WTC11 (cell line): Measurements from ENCODE around the gene RASSF4. TPM values are rescaled to one million over a fixed set of nuclear protein-coding genes. Genes with fewer than 3 reads are reported as not detected.

Source experiments
- ATAC-seq: fragments of 200-7000 bp; cut with Tn5 transposase; 2 replicates; pipeline ENCODE4 v1.10.0; 2021; ENCODE audit warnings: mild to moderate bottlenecking, moderate library complexity
- CTCF ChIA-PET: fragments of 300-600 bp; sonication (Branson Sonifier 250); formaldehyde crosslinking; loops from one replicate; lab custom pipeline; 2021; ENCODE audit warnings: antibody characterized with exemption; lab: Charles Lee
- POLR2A ChIA-PET: fragments of 350-600 bp; sonication (Branson Sonifier 250); formaldehyde crosslinking; loops from one replicate; lab custom pipeline; 2021; ENCODE audit warnings: antibody characterized with exemption; lab: Charles Lee
- DNase-seq: peaks from one replicate; pipeline ENCODE4 v3.0.0; 2021; ENCODE audit warnings: low spot score
- H3K27ac Mint-ChIP-seq: 2 replicates; pipeline ENCODE4 v1.8.0; 2021; ENCODE audit warnings: mixed read lengths
- H3K27me3 Mint-ChIP-seq: 2 replicates; pipeline ENCODE4 v1.8.0; 2021; ENCODE audit warnings: low read depth, mild to moderate bottlenecking, moderate library complexity, mixed read lengths
- H3K36me3 Mint-ChIP-seq: 2 replicates; pipeline ENCODE4 v1.8.0; 2021; ENCODE audit warnings: mixed read lengths
- H3K4me1 Mint-ChIP-seq: 2 replicates; pipeline ENCODE4 v1.8.0; 2022; ENCODE audit warnings: mixed read lengths
- H3K4me3 Mint-ChIP-seq: 2 replicates; pipeline ENCODE4 v1.8.0; 2021; ENCODE audit warnings: mild to moderate bottlenecking, moderate library complexity, mixed read lengths
- H3K9me3 Mint-ChIP-seq: 2 replicates; pipeline ENCODE4 v1.8.0; 2021; ENCODE audit warnings: mixed read lengths
- AFF4 ChIP-seq: sonication (generic); formaldehyde crosslinking; IDR thresholded peaks from 2 replicates; pipeline ENCODE4 v1.8.1; 2023; ENCODE audit warnings: mild to moderate bottlenecking, missing genetic modification reagents, borderline replicate concordance
- CTCF ChIP-seq: fragments of 200-600 bp; IDR thresholded peaks from 2 replicates; pipeline ENCODE4 v1.8.0; 2022; ENCODE audit warnings: antibody characterized with exemption
- E2F1 ChIP-seq: sonication (generic); formaldehyde crosslinking; IDR thresholded peaks from 2 replicates; pipeline ENCODE4 v1.8.0; 2022; ENCODE audit warnings: mild to moderate bottlenecking, missing genetic modification reagents
- ERG ChIP-seq: fragments of 250-450 bp; sonication (Bioruptor Pico); IDR thresholded peaks from 2 replicates; pipeline ENCODE4 v1.8.0; 2021; ENCODE audit warnings: mild to moderate bottlenecking
- FOXK1 ChIP-seq: sonication (generic); formaldehyde crosslinking; IDR thresholded peaks from 2 replicates; pipeline ENCODE4 v1.8.0; 2022; ENCODE audit warnings: mild to moderate bottlenecking, moderate library complexity, missing genetic modification reagents
- GABPB1 ChIP-seq: sonication (generic); formaldehyde crosslinking; IDR thresholded peaks from 2 replicates; pipeline ENCODE4 v1.8.1; 2023; ENCODE audit warnings: mild to moderate bottlenecking, missing genetic modification reagents
- HMGA2 ChIP-seq: fragments of 250-450 bp; sonication (Bioruptor Pico); IDR thresholded peaks from 2 replicates; pipeline ENCODE4 v1.4.0; 2021; ENCODE audit warnings: mild to moderate bottlenecking, moderate library complexity
- NFE2L1 ChIP-seq: sonication (generic); formaldehyde crosslinking; IDR thresholded peaks from 2 replicates; pipeline ENCODE4 v1.8.1; 2023; ENCODE audit warnings: missing genetic modification reagents
- NR2C2 ChIP-seq: sonication (generic); formaldehyde crosslinking; IDR thresholded peaks from 2 replicates; pipeline ENCODE4 v1.8.0; 2022; ENCODE audit warnings: mild to moderate bottlenecking, missing genetic modification reagents
- RELA ChIP-seq: sonication (generic); formaldehyde crosslinking; IDR thresholded peaks from 2 replicates; pipeline ENCODE4 v1.8.1; 2022; ENCODE audit warnings: missing genetic modification reagents, mild to moderate bottlenecking, borderline replicate concordance
- RORB ChIP-seq: fragments of 250-450 bp; sonication (Bioruptor Pico); IDR thresholded peaks from 2 replicates; pipeline ENCODE4 v1.9.0; 2021; ENCODE audit warnings: mild to moderate bottlenecking
- SMAD3 ChIP-seq: sonication (generic); formaldehyde crosslinking; IDR thresholded peaks from 2 replicates; pipeline ENCODE4 v1.8.0; 2022; ENCODE audit warnings: missing genetic modification reagents, mild to moderate bottlenecking, borderline replicate concordance
- SOX15 ChIP-seq: fragments of 250-450 bp; sonication (Bioruptor Pico); IDR thresholded peaks from 2 replicates; pipeline ENCODE4 v1.9.0; 2021; ENCODE audit warnings: mild to moderate bottlenecking
- SP1 ChIP-seq: sonication (generic); formaldehyde crosslinking; conservative IDR thresholded peaks from 2 replicates; pipeline ENCODE4 v1.8.1; 2022; ENCODE audit warnings: missing genetic modification reagents
- ZNF263 ChIP-seq: sonication (generic); formaldehyde crosslinking; IDR thresholded peaks from 2 replicates; pipeline ENCODE4 v1.8.1; 2022; ENCODE audit warnings: low read depth, mild to moderate bottlenecking, moderate library complexity, missing genetic modification reagents
- ZNF281 ChIP-seq: sonication (generic); formaldehyde crosslinking; IDR thresholded peaks from 2 replicates; pipeline ENCODE4 v1.8.0; 2023; ENCODE audit warnings: mild to moderate bottlenecking, missing genetic modification reagents
- ZNF317 ChIP-seq: sonication (generic); formaldehyde crosslinking; IDR thresholded peaks from 2 replicates; pipeline ENCODE4 v1.8.1; 2023; ENCODE audit warnings: low read depth, mild to moderate bottlenecking, moderate library complexity, missing genetic modification reagents, borderline replicate concordance
- ZNF423 ChIP-seq: fragments of 250-450 bp; sonication (Bioruptor Pico); IDR thresholded peaks from 2 replicates; pipeline ENCODE4 v2.1.2; 2022; ENCODE audit warnings: mild to moderate bottlenecking, moderate library complexity
- ZNF532 ChIP-seq: fragments of 250-450 bp; sonication (Bioruptor Pico); IDR thresholded peaks from 2 replicates; pipeline ENCODE4 v1.9.0; 2021; ENCODE audit warnings: mild to moderate bottlenecking, borderline replicate concordance
- total RNA-seq: library from RNA; stranded (reverse); gene quantifications from 3 replicates; pipeline ENCODE4 v1.2.3, GENCODE V29; 2021

RASSF4 gene
- total RNA-seq, 1 experiment from 2014 or later: 15.7 TPM

GRCh38 chr10:44949127-44949802 is 10.3 kb upstream of the RASSF4 start:
- no peak overlapping the region for H3K27ac Mint-ChIP-seq
- ChIA-PET POLR2A (no interaction called here), CTCF (interaction anchor here (0.6 to 2.8 kb wide), 7 partner anchors 10 to 70 kb away, joined by 3 to 19 read pairs (median 4); partner anchors contain the start of genes DEPP1 and RASSF4)
- TF ChIP-seq E2F1 (CRISPR knock-in tag) (no peak), SP1 (CRISPR knock-in tag) (no peak), NFE2L1 (CRISPR knock-in tag) (no peak), AFF4 (CRISPR knock-in tag) (no peak), ZNF532 (CRISPR knock-in tag) (no peak), ZNF317 (CRISPR knock-in tag) (no peak)
- ATAC-seq (peak; percentile 47), DNase-seq (no peak)
- H3K9me3 Mint-ChIP-seq: peaks cover 18% of the 10 kb centered on the region
- no peaks in the 10 kb centered on the region for H3K27me3 Mint-ChIP-seq
- H3K36me3 Mint-ChIP-seq: peaks cover 9% of the 10 kb centered on the region
- no peak overlapping the region for H3K4me3 Mint-ChIP-seq
- H3K4me1 Mint-ChIP-seq: peaks cover 26% of the 10 kb centered on the region

- Mint-ChIP-seq H3K27me3 (no peaks in the 10 kb centered on the region), H3K27ac (no peak overlapping the region), H3K4me3 (no peak overlapping the region), H3K36me3 (peaks cover 3% of the 10 kb centered on the region), H3K9me3 (peaks cover 12% of the 10 kb centered on the region), H3K4me1 (peaks cover 26% of the 10 kb centered on the region)
- DNase-seq: no peak
- ATAC-seq: no peak
- ChIA-PET POLR2A (no interaction called here), CTCF (interaction anchor here (0.6 to 2.8 kb wide), 7 partner anchors 9 to 70 kb away, joined by 3 to 19 read pairs (median 4); partner anchors contain the start of genes DEPP1 and RASSF4)
- TF ChIP-seq NFE2L1 (CRISPR knock-in tag) (no peak), SMAD3 (CRISPR knock-in tag) (no peak), ZNF423 (CRISPR knock-in tag) (no peak), RELA (CRISPR knock-in tag) (no peak), ZNF281 (CRISPR knock-in tag) (no peak), CTCF (no peak), ZNF263 (CRISPR knock-in tag) (no peak), HMGA2 (CRISPR knock-in tag) (no peak), SOX15 (CRISPR knock-in tag) (no peak), FOXK1 (CRISPR knock-in tag) (no peak), NR2C2 (CRISPR knock-in tag) (no peak), RORB (no peak), GABPB1 (CRISPR knock-in tag) (no peak), ERG (CRISPR knock-in tag) (no peak)
Observed at GRCh38 chr10:44949915-44950314, 9.7 kb upstream of the RASSF4 start.
